ENCODE data around the gene ZMPSTE24.
"Not testable (repeated sequence)": the region's sequence is repeated elsewhere in the genome, so short reads cannot be mapped to it uniquely, and the experiment has no call there.

ZMPSTE24 gene

GRCh38 chr1:40318970-40319621, 61.1 kb downstream of the ZMPSTE24 start:
- ATAC-seq, result no peak

GRCh38 chr1:40331403-40331802, 73.4 kb downstream of the ZMPSTE24 start:
- not testable (repeated sequence) for ATAC-seq

- ATAC-seq, result no peak
Measured at GRCh38 chr1:40332695-40333094, 74.7 kb downstream of the ZMPSTE24 start.

- ATAC-seq, result no peak
Measured at GRCh38 chr1:40337443-40337842, 79.4 kb downstream of the ZMPSTE24 start.

GRCh38 chr1:40338745-40339419, 80.8 kb downstream of the ZMPSTE24 start:
- ATAC-seq, result peak; percentile 60 to 86

- ATAC-seq, result no peak
Measured at GRCh38 chr1:40339420-40340323, 81.6 kb downstream of the ZMPSTE24 start.

- ATAC-seq, result peak; percentile 24 to 55
Measured at GRCh38 chr1:40341491-40342380, 83.7 kb downstream of the ZMPSTE24 start.

- peak in 1 of 2 donors; percentile 21 for ATAC-seq
Measured at GRCh38 chr1:40342381-40342717, 84.3 kb downstream of the ZMPSTE24 start.

Data from activated CD4-positive, CD25-positive, alpha-beta regulatory T cell treated with anti-CD3 and anti-CD28 coated beads, Interleukin-2, amount 50 U/mL, for 24 hours (primary cell).